ENCODE results near the gene MED27.

- TF ChIP-seq EP300 (IDR thresholded peaks at IDR 0.05) (no peak), CTCF (IDR thresholded peaks at IDR 0.05) (no peak)
These were observed 51.7 kb downstream of the MED27 start for GRCh38 chr9:132027752-132028663.

All from sigmoid colon (tissue), 4 donors.